ENCODE measurements around the gene ALDH8A1.

ALDH8A1 gene

GRCh38 chr6:134948691-134949090 lies 1.2 kb downstream of the ALDH8A1 start:
- no peak for FAIRE-seq

- FAIRE-seq: no peak
Observed at GRCh38 chr6:134948142-134948541, 1.8 kb downstream of the ALDH8A1 start.

GRCh38 chr6:134945045-134945444 lies 4.9 kb downstream of the ALDH8A1 start:
- FAIRE-seq: no peak

GRCh38 chr6:134943522-134944111 lies 6.3 kb downstream of the ALDH8A1 start:
- FAIRE-seq: no peak

- FAIRE-seq: no peak
Observed at GRCh38 chr6:134938896-134939295, 11.0 kb downstream of the ALDH8A1 start.

GRCh38 chr6:134937426-134937825 lies 12.5 kb downstream of the ALDH8A1 start:
- no peak for FAIRE-seq

- no peak for FAIRE-seq
Observed at GRCh38 chr6:134936931-134937330, 13.0 kb downstream of the ALDH8A1 start.

GRCh38 chr6:134936476-134936875 lies 13.4 kb downstream of the ALDH8A1 start:
- no peak for FAIRE-seq

GRCh38 chr6:134934793-134935485 lies 15.0 kb downstream of the ALDH8A1 start:
- no peak for FAIRE-seq

- FAIRE-seq: no peak
Observed at GRCh38 chr6:134932535-134933470, 17.1 kb downstream of the ALDH8A1 start.

- no peak for FAIRE-seq
Observed at GRCh38 chr6:134932098-134932497, 17.8 kb downstream of the ALDH8A1 start.

GRCh38 chr6:134930463-134930862 lies 19.4 kb downstream of the ALDH8A1 start:
- FAIRE-seq: no peak

- no peak for FAIRE-seq
Observed at GRCh38 chr6:134928151-134928900, 21.6 kb downstream of the ALDH8A1 start.

- no peak for FAIRE-seq
Observed at GRCh38 chr6:134925800-134926199, 24.1 kb downstream of the ALDH8A1 start.

- FAIRE-seq: no peak
Observed at GRCh38 chr6:134921721-134922261, 28.1 kb downstream of the ALDH8A1 start.

- FAIRE-seq: no peak
Observed at GRCh38 chr6:134921276-134921675, 28.6 kb downstream of the ALDH8A1 start.

GRCh38 chr6:134920422-134920821 lies 29.5 kb downstream of the ALDH8A1 start:
- FAIRE-seq: no peak

GRCh38 chr6:134918418-134918961 lies 31.4 kb downstream of the ALDH8A1 start:
- no peak for FAIRE-seq

GRCh38 chr6:134911547-134911946 lies 38.4 kb downstream of the ALDH8A1 start:
- FAIRE-seq: no peak

- FAIRE-seq: no peak
Observed at GRCh38 chr6:134910593-134910935, 39.3 kb downstream of the ALDH8A1 start.

GRCh38 chr6:134909701-134910592 lies 40.0 kb downstream of the ALDH8A1 start:
- no peak for FAIRE-seq
